NCI-H2029 (cell line): ENCODE data around the gene LIFR.

Experiments
- DNase-seq: peaks from one replicate; lab custom pipeline; 2025; lab: John Stamatoyannopoulos, UW

The LIFR gene

GRCh38 chr5:38465702-38466423 lies 90.6 kb downstream of the LIFR start:
- DNase-seq: no peak

GRCh38 chr5:38465061-38465460 lies 91.4 kb downstream of the LIFR start:
- no peak for DNase-seq

GRCh38 chr5:38463634-38464521 lies 92.6 kb downstream of the LIFR start:
- DNase-seq: no peak

- no peak for DNase-seq
Measured at GRCh38 chr5:38462976-38463633, 93.3 kb downstream of the LIFR start.

- no peak for DNase-seq
Measured at GRCh38 chr5:38458174-38458573, 98.3 kb downstream of the LIFR start.

GRCh38 chr5:38456657-38457399 lies 99.6 kb downstream of the LIFR start:
- DNase-seq: no peak

GRCh38 chr5:38455796-38456330 lies 100.6 kb downstream of the LIFR start:
- DNase-seq: no peak

GRCh38 chr5:38453921-38454320 lies 102.5 kb downstream of the LIFR start:
- DNase-seq: no peak

- no peak for DNase-seq
Measured at GRCh38 chr5:38453506-38453905, 102.9 kb downstream of the LIFR start.

GRCh38 chr5:38452201-38452600 lies 104.2 kb downstream of the LIFR start:
- no peak for DNase-seq

- DNase-seq: no peak
Measured at GRCh38 chr5:38451074-38451725, 105.2 kb downstream of the LIFR start.

- DNase-seq: no peak
Measured at GRCh38 chr5:38450627-38451026, 105.8 kb downstream of the LIFR start.

GRCh38 chr5:38448568-38449350 lies 107.7 kb downstream of the LIFR start:
- no peak for DNase-seq

- no peak for DNase-seq
Measured at GRCh38 chr5:38447786-38448185, 108.7 kb downstream of the LIFR start.

- no peak for DNase-seq
Measured at GRCh38 chr5:38447056-38447455, 109.4 kb downstream of the LIFR start.

GRCh38 chr5:38446029-38446522 lies 110.4 kb downstream of the LIFR start:
- no peak for DNase-seq

- no peak for DNase-seq
Measured at GRCh38 chr5:38445374-38446028, 110.9 kb downstream of the LIFR start.

- DNase-seq: no peak
Measured at GRCh38 chr5:38443390-38443789, 113.1 kb downstream of the LIFR start.

GRCh38 chr5:38442247-38442573 lies 114.2 kb downstream of the LIFR start:
- DNase-seq: no peak
